Karpas-422 (cell line): ENCODE measurements around the gene RPL22. TPM values are rescaled to one million over a fixed set of nuclear protein-coding genes. Genes with fewer than 3 reads are reported as not detected.
A peak's percentile ranks its signal among the peaks of the same experiment; 100 is the strongest.

ENCODE experiments used
- DNase-seq: peaks from one replicate; pipeline ENCODE4 v3.0.0-alpha.2; 2015
- H2AFZ ChIP-seq: fragments of 200-600 bp; sonication (generic); 2 replicates; pipeline ENCODE4 v1.6.1; 2014; ENCODE audit warnings: antibody characterized with exemption, low read length, mixed read lengths
- H3K27ac ChIP-seq: fragments of 200-600 bp; sonication (generic); 2 replicates; pipeline ENCODE4 v1.5.1; 2014; ENCODE audit warnings: mild to moderate bottlenecking, low read length, moderate library complexity
- H3K27me3 ChIP-seq: fragments of 200-600 bp; sonication (generic); 2 replicates; pipeline ENCODE4 v1.6.1; 2014; ENCODE audit warnings: low read length, mixed read lengths
- H3K36me3 ChIP-seq: fragments of 200-600 bp; sonication (generic); 2 replicates; pipeline ENCODE4 v1.6.1; 2014; ENCODE audit warnings: low read length, mixed read lengths; ENCODE audit not compliant: insufficient read depth
- H3K4me1 ChIP-seq: fragments of 200-600 bp; sonication (generic); 2 replicates; pipeline ENCODE4 v1.6.1; 2014; ENCODE audit warnings: mild to moderate bottlenecking, low read length, mixed read lengths
- H3K4me2 ChIP-seq: fragments of 200-600 bp; sonication (generic); 2 replicates; pipeline ENCODE4 v1.6.1; 2014; ENCODE audit warnings: low read length, low read depth, mild to moderate bottlenecking; ENCODE audit not compliant: poor library complexity, severe bottlenecking
- H3K4me3 ChIP-seq: fragments of 200-600 bp; sonication (generic); 2 replicates; pipeline ENCODE4 v1.5.1; 2014; ENCODE audit warnings: mild to moderate bottlenecking, antibody characterized with exemption, low read length, mixed read lengths
- H3K79me2 ChIP-seq: fragments of 200-600 bp; sonication (generic); 2 replicates; pipeline ENCODE4 v1.6.1; 2014; ENCODE audit warnings: mild to moderate bottlenecking, low read length, mixed read lengths
- H3K9ac ChIP-seq: fragments of 200-600 bp; sonication (generic); 2 replicates; pipeline ENCODE4 v1.6.0; 2014; ENCODE audit warnings: low read length
- H3K9me2 ChIP-seq: fragments of 200-600 bp; sonication (generic), shearing (Covaris generic); replicated peaks from 2 replicates; pipeline ENCODE4 v1.6.0; 2014; ENCODE audit warnings: mild to moderate bottlenecking, low read length, moderate library complexity; ENCODE audit not compliant: insufficient read depth
- H3K9me3 ChIP-seq: fragments of 300-700, 200-600 bp; sonication (generic); 2 replicates; pipeline ENCODE4 v1.6.1; 2014; ENCODE audit warnings: low read length, mixed read lengths
- H4K20me1 ChIP-seq: fragments of 200-600 bp; sonication (generic); 2 replicates; pipeline ENCODE4 v1.6.1; 2014; ENCODE audit warnings: mild to moderate bottlenecking, antibody characterized with exemption, low read length, low read depth; ENCODE audit not compliant: insufficient read depth
- total RNA-seq: library from RNA; depleted of rRNA; stranded (reverse); fragments of >200 nt; shearing (Covaris generic); gene quantifications from 2 replicates; pipeline ENCODE4 v1.2.3, GENCODE V29; 2014; ENCODE audit warnings: low replicate concordance

Gene RPL22
- total RNA-seq, 1 experiment from 2014 or later, result 183 TPM

GRCh38 chr1:6198646-6199297 lies 623 bp downstream of the RPL22 start:
- Histone ChIP-seq H3K9me2 (no peaks in the 10 kb centered on the region), H3K27ac (peak overlapping the region; percentile 66), H2AFZ (no peak overlapping the region), H3K4me1 (peaks cover 26% of the 10 kb centered on the region), H3K9ac (peak overlapping the region; percentile 96), H3K36me3 (peaks cover 28% of the 10 kb centered on the region), H3K4me2 (peak overlapping the region; percentile 83), H3K79me2 (peaks cover 52% of the 10 kb centered on the region), H4K20me1 (peaks cover 31% of the 10 kb centered on the region), H3K4me3 (peak overlapping the region; percentile 71), H3K9me3 (no peaks in the 10 kb centered on the region), H3K27me3 (no peaks in the 10 kb centered on the region)
- peak; percentile 74 for DNase-seq

- Histone ChIP-seq H3K9me3 (no peaks in the 10 kb centered on the region), H3K79me2 (peaks cover 59% of the 10 kb centered on the region), H3K27ac (peak overlapping the region; percentile 66; the same call in 1 of the 2 replicates), H3K4me1 (peaks cover 26% of the 10 kb centered on the region), H2AFZ (no peak overlapping the region), H3K9ac (peak overlapping the region; percentile 96), H3K4me3 (peak overlapping the region; percentile 71), H3K9me2 (no peaks in the 10 kb centered on the region), H3K36me3 (peaks cover 32% of the 10 kb centered on the region), H3K27me3 (no peaks in the 10 kb centered on the region), H3K4me2 (peak overlapping the region; percentile 83), H4K20me1 (peaks cover 33% of the 10 kb centered on the region)
- DNase-seq, result no peak
Observed at GRCh38 chr1:6197746-6198427, 1.5 kb downstream of the RPL22 start.

DNA sequence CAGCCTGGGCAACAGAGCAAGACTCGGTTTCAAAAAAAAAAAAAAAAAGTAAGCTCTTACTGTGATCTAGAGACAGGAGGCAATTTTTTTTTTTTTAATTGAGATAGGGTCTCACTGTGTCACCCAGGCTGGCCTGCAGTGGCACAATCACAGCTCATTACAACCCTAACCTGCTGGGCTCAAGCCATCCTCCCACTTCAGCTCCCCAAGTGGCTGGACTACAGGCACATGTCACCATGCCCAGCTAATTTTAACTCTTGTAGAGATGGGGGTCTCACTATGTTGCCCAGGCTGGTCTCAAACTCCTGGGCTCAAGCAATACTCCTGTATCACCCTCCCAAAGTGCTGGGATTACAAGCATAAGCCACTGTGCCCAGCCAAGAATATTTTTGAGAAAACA lies 7.4 kb downstream of the RPL22 start:
- Histone ChIP-seq H3K27ac (no peak overlapping the region), H2AFZ (no peak overlapping the region), H3K9ac (no peak overlapping the region), H3K4me3 (no peak overlapping the region), H3K27me3 (no peaks in the 10 kb centered on the region), H3K79me2 (peaks cover 44% of the 10 kb centered on the region), H3K9me2 (no peaks in the 10 kb centered on the region), H3K36me3 (peaks cover 44% of the 10 kb centered on the region), H4K20me1 (peaks cover 38% of the 10 kb centered on the region), H3K9me3 (no peaks in the 10 kb centered on the region), H3K4me1 (peaks cover 3% of the 10 kb centered on the region; the same call in 1 of the 2 replicates), H3K4me2 (no peak overlapping the region)
- no peak for DNase-seq

- Histone ChIP-seq H3K4me2 (no peak overlapping the region), H2AFZ (no peak overlapping the region), H3K9ac (no peak overlapping the region), H3K9me2 (no peaks in the 10 kb centered on the region), H3K9me3 (no peaks in the 10 kb centered on the region), H3K79me2 (peaks cover 19% of the 10 kb centered on the region), H3K27ac (no peak overlapping the region), H3K36me3 (peaks cover 33% of the 10 kb centered on the region), H3K4me3 (no peak overlapping the region), H4K20me1 (peaks cover 54% of the 10 kb centered on the region), H3K27me3 (no peaks in the 10 kb centered on the region), H3K4me1 (no peaks in the 10 kb centered on the region)
- no peak for DNase-seq
Observed at GRCh38 chr1:6188466-6188865, 10.9 kb downstream of the RPL22 start.

- H3K36me3 ChIP-seq, result peaks cover 20% of the 10 kb centered on the region
- DNase-seq, result peak; percentile 74
- H3K4me1 ChIP-seq, result no peaks in the 10 kb centered on the region
- no peaks in the 10 kb centered on the region for H3K9me3 ChIP-seq
- H3K4me3 ChIP-seq, result no peak overlapping the region
- no peaks in the 10 kb centered on the region for H3K27me3 ChIP-seq
- H3K4me2 ChIP-seq, result no peak overlapping the region
- peaks cover 52% of the 10 kb centered on the region for H4K20me1 ChIP-seq
- H3K9me2 ChIP-seq, result no peaks in the 10 kb centered on the region
- H3K9ac ChIP-seq, result no peak overlapping the region
- no peak overlapping the region for H2AFZ ChIP-seq
- no peak overlapping the region for H3K27ac ChIP-seq
- peaks cover 6% of the 10 kb centered on the region; the same call in 1 of the 2 replicates for H3K79me2 ChIP-seq
Observed at GRCh38 chr1:6185635-6186382, 13.6 kb downstream of the RPL22 start.

- Histone ChIP-seq H3K27ac (no peak overlapping the region), H4K20me1 (peaks cover 46% of the 10 kb centered on the region), H3K27me3 (no peaks in the 10 kb centered on the region), H3K4me2 (no peak overlapping the region), H2AFZ (no peak overlapping the region), H3K9me2 (no peaks in the 10 kb centered on the region), H3K9me3 (no peaks in the 10 kb centered on the region), H3K9ac (no peak overlapping the region), H3K36me3 (peaks cover 18% of the 10 kb centered on the region), H3K4me1 (no peaks in the 10 kb centered on the region), H3K4me3 (no peak overlapping the region), H3K79me2 (peaks cover 6% of the 10 kb centered on the region; the same call in 1 of the 2 replicates)
- no peak for DNase-seq
Observed at GRCh38 chr1:6185151-6185550, 14.2 kb downstream of the RPL22 start.

GRCh38 chr1:6184083-6184783 lies 15.2 kb downstream of the RPL22 start:
- Histone ChIP-seq H3K9me2 (no peaks in the 10 kb centered on the region), H3K27me3 (no peaks in the 10 kb centered on the region), H3K4me3 (no peak overlapping the region), H2AFZ (no peak overlapping the region), H3K36me3 (peaks cover 16% of the 10 kb centered on the region), H4K20me1 (peaks cover 42% of the 10 kb centered on the region), H3K27ac (no peak overlapping the region), H3K9me3 (no peaks in the 10 kb centered on the region), H3K9ac (no peak overlapping the region), H3K4me1 (no peaks in the 10 kb centered on the region), H3K4me2 (no peak overlapping the region), H3K79me2 (0 out of 2 replicates have a peak, but pooled peaks cover 3% of the 10 kb centered on the region)
- no peak for DNase-seq
